HG03139 (cell line): ENCODE data around the gene PPIE.

Source experiments
- ATAC-seq: cut with Tn5 transposase; IDR thresholded peaks from one replicate; pipeline ENCODE4 v1.9.1; 2021; ENCODE audit not compliant: unreplicated experiment

Gene PPIE

GRCh38 chr1:39800471-39800835 lies 61.8 kb downstream of the PPIE start:
- no peak for ATAC-seq

GRCh38 chr1:39802496-39803260 lies 64.0 kb downstream of the PPIE start:
- no peak for ATAC-seq

- ATAC-seq: no peak
Measured at GRCh38 chr1:39805385-39805784, 66.7 kb downstream of the PPIE start.

- no peak for ATAC-seq
Measured at GRCh38 chr1:39808784-39809517, 70.3 kb downstream of the PPIE start.

- ATAC-seq: no peak
Measured at GRCh38 chr1:39812913-39813312, 74.2 kb downstream of the PPIE start.
